ENCODE results near the gene OGN. TPM values are rescaled to one million over a fixed set of nuclear protein-coding genes. Genes with fewer than 3 reads are reported as not detected.

The OGN gene
- total and polyA plus RNA-seq, 2 donors (not counting 3 experiments of a cell fraction or from before 2014, with no cell fraction given): not detected

DNA sequence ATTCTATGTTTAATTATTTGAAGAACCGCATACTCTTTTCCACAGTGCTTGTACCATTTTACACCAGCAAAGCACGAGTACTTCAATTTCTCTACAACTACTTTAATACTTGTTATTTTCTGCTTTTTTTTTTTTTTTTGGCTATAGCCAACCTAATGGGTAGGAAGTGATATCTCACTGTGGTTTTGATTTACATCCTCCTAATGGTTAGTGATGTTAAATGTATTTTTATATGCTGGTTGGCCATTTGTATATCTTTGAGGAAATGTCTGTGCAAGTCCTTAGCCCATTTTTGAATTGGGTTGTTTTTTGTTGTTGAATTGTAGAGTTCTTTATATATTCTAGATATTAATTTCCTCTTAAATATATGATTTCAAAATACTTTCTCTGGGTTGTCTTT is 22.6 kb downstream of the OGN start:
- ChIA-PET CTCF (no interaction called here), POLR2A (no interaction called here)
- H2AFZ ChIP-seq (ENCODE audit: low read depth, low read length): no peak overlapping the region
- no peaks in the 10 kb centered on the region for H3K79me2 ChIP-seq (ENCODE audit: control insufficient read depth, insufficient read depth, low read length)
- no TSS peak for BruUV-seq (replicated peaks)
- H3K9ac ChIP-seq (replicated peaks; ENCODE audit: extremely low read depth, insufficient read depth, low read length): no peak overlapping the region
- dilution Hi-C loops (cut with MboI; ENCODE audit: extremely low pct_ligation_motif_present, low sequenced_read_pairs): no loop called here
- H3K36me3 ChIP-seq (ENCODE audit: control insufficient read depth in 2 of 2, extremely low read depth in 1 of 2, insufficient read depth in 2 of 2, low read length in 2 of 2): no peaks in the 10 kb centered on the region
- no peak overlapping the region for H3K27ac ChIP-seq (ENCODE audit: insufficient read depth, low read depth, low read length)
- H4K20me1 ChIP-seq (replicated peaks; ENCODE audit: control insufficient read depth, extremely low read depth, insufficient read depth, low read length): no peaks in the 10 kb centered on the region
- no peaks in the 10 kb centered on the region for H3K27me3 ChIP-seq (ENCODE audit: control insufficient read depth in 2 of 2, insufficient read depth in 2 of 2, low read length in 2 of 2)
- no peak for TF ChIP-seq EZH2 (IDR thresholded peaks at IDR 0.05; ENCODE audit: borderline replicate concordance, low read depth, low read length, severe bottlenecking)
- no peak for TF ChIP-seq FOS (IDR thresholded peaks at IDR 0.05; ENCODE audit: borderline replicate concordance, insufficient read depth, low read length)
- TF ChIP-seq, protein P1, sequence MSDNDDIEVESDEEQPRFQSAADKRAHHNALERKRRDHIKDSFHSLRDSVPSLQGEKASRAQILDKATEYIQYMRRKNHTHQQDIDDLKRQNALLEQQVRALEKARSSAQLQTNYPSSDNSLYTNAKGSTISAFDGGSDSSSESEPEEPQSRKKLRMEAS (IDR thresholded peaks at IDR 0.05; ENCODE audit: insufficient read depth, insufficient read length): no peak
- no peak overlapping the region for H3K4me2 ChIP-seq (ENCODE audit: insufficient read depth, low read length)
- DNase-seq (ENCODE audit: low read depth, low spot score): no peak
- FAIRE-seq: no peak
- no peaks in the 10 kb centered on the region for H3K9me3 ChIP-seq (replicated peaks; ENCODE audit: control insufficient read depth, insufficient read depth, low read length)
- intact Hi-C loops (cut with micrococcal nuclease): no loop called here
- no peak overlapping the region for H3K4me3 ChIP-seq (replicated peaks in 1 of 3; ENCODE audit: insufficient read depth in 1 of 3, low read depth in 1 of 3, low read length in 3 of 3)
- H3K9me1 ChIP-seq (replicated peaks; ENCODE audit: control insufficient read depth, extremely low read depth, insufficient read depth, low read length): no peaks in the 10 kb centered on the region
- H3K4me1 ChIP-seq (ENCODE audit: control insufficient read depth, extremely low read depth, insufficient read depth, low read length): peaks cover 6% of the 10 kb centered on the region

DNA sequence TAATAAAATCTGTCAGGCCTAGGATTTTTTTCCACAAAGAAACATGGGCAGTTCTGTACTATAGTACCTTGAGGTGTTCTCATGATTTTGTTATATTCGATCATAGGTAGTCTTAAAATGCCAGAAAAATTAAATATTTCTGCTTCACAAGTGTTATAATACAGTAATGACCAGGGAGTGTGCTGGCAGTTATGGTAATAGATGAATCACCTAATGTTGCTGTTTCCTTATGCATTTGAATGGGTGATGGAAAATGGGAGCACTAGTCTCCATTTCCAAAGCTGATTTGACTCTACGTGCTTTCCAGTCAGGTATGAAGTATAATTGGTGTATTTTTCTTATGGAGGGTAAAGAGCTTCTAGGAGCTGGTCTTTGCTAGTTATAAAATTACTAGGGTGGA is 23.8 kb downstream of the OGN start:
- ChIA-PET POLR2A (no interaction called here), CTCF (interaction anchor here (0.7 kb wide), 1 partner anchor 9 kb away, joined by 3 read pairs; no protein-coding TSS in a partner anchor)
- Histone ChIP-seq H3K79me2 (ENCODE audit: control insufficient read depth, insufficient read depth, low read length) (no peaks in the 10 kb centered on the region), H3K9ac (replicated peaks; ENCODE audit: extremely low read depth, insufficient read depth, low read length) (no peak overlapping the region), H3K27me3 (ENCODE audit: control insufficient read depth in 2 of 2, insufficient read depth in 2 of 2, low read length in 2 of 2) (no peaks in the 10 kb centered on the region), H3K4me1 (ENCODE audit: control insufficient read depth, extremely low read depth, insufficient read depth, low read length) (peaks cover 6% of the 10 kb centered on the region), H3K4me3 (replicated peaks in 1 of 3; ENCODE audit: insufficient read depth in 1 of 3, low read depth in 1 of 3, low read length in 3 of 3) (no peak overlapping the region), H3K36me3 (ENCODE audit: control insufficient read depth in 2 of 2, extremely low read depth in 1 of 2, insufficient read depth in 2 of 2, low read length in 2 of 2) (no peaks in the 10 kb centered on the region), H3K27ac (ENCODE audit: insufficient read depth, low read depth, low read length) (no peak overlapping the region), H3K9me3 (replicated peaks; ENCODE audit: control insufficient read depth, insufficient read depth, low read length) (no peaks in the 10 kb centered on the region), H4K20me1 (replicated peaks; ENCODE audit: control insufficient read depth, extremely low read depth, insufficient read depth, low read length) (no peaks in the 10 kb centered on the region), H3K4me2 (ENCODE audit: insufficient read depth, low read length) (no peak overlapping the region), H3K9me1 (replicated peaks; ENCODE audit: control insufficient read depth, extremely low read depth, insufficient read depth, low read length) (no peaks in the 10 kb centered on the region), H2AFZ (ENCODE audit: low read depth, low read length) (no peak overlapping the region)
- no peak for FAIRE-seq
- TF ChIP-seq JUN (IDR thresholded peaks at IDR 0.05; ENCODE audit: borderline replicate concordance, insufficient read depth, insufficient read length, low read depth) (no peak), GATA2 (IDR thresholded peaks at IDR 0.05; ENCODE audit: insufficient read depth, insufficient read length, low read depth, low read length) (no peak), POLR2A (IDR thresholded peaks at IDR 0.05; ENCODE audit: low read depth, low read length) (no peak), EZH2 (IDR thresholded peaks at IDR 0.05; ENCODE audit: borderline replicate concordance, low read depth, low read length, severe bottlenecking) (no peak), FOS (IDR thresholded peaks at IDR 0.05; ENCODE audit: borderline replicate concordance, insufficient read depth, low read length) (no peak), MYC (IDR thresholded peaks at IDR 0.05; ENCODE audit: low read depth, low read length) (no peak), POLR2AphosphoS5 (IDR thresholded peaks at IDR 0.05; ENCODE audit: insufficient read depth, low read depth, low read length) (no peak)
- TF ChIP-seq, protein P1 (IDR thresholded peaks at IDR 0.05; ENCODE audit: insufficient read depth, insufficient read length): no peak
- TF ChIP-seq, protein P2, sequence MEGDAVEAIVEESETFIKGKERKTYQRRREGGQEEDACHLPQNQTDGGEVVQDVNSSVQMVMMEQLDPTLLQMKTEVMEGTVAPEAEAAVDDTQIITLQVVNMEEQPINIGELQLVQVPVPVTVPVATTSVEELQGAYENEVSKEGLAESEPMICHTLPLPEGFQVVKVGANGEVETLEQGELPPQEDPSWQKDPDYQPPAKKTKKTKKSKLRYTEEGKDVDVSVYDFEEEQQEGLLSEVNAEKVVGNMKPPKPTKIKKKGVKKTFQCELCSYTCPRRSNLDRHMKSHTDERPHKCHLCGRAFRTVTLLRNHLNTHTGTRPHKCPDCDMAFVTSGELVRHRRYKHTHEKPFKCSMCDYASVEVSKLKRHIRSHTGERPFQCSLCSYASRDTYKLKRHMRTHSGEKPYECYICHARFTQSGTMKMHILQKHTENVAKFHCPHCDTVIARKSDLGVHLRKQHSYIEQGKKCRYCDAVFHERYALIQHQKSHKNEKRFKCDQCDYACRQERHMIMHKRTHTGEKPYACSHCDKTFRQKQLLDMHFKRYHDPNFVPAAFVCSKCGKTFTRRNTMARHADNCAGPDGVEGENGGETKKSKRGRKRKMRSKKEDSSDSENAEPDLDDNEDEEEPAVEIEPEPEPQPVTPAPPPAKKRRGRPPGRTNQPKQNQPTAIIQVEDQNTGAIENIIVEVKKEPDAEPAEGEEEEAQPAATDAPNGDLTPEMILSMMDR (IDR thresholded peaks at IDR 0.05; ENCODE audit: extremely low read depth in 1 of 2, insufficient read depth in 1 of 2, low read depth in 1 of 2, low read length in 2 of 2): no peak
- dilution Hi-C loops (cut with MboI; ENCODE audit: extremely low pct_ligation_motif_present, low sequenced_read_pairs): no loop called here
- intact Hi-C loops (cut with micrococcal nuclease): no loop called here
- BruUV-seq (replicated peaks): no TSS peak
- DNase-seq (ENCODE audit: low read depth, low spot score): no peak

Data from endothelial cell of umbilical vein (primary cell).